SK-N-MC (cell line): Measurements from ENCODE around the gene ANKS1B.
"Not testable (repeated sequence)": the region's sequence is repeated elsewhere in the genome, so short reads cannot be mapped to it uniquely, and the experiment has no call there.

Experiments used
- DNase-seq: peaks from one replicate; pipeline ENCODE4 v3.0.0-alpha.2; 2011; ENCODE audit warnings: low read depth, low spot score
- H3K27ac ChIP-seq: fragments of 200-600 bp; sonication (generic); 2 replicates; pipeline ENCODE4 v1.5.1; 2016; ENCODE audit warnings: mixed run types
- H3K36me3 ChIP-seq: fragments of 200-600 bp; sonication (generic); 2 replicates; pipeline ENCODE4 v1.6.1; 2017; ENCODE audit warnings: antibody characterized with exemption, low read length, mixed read lengths; ENCODE audit not compliant: insufficient read depth
- H3K4me3 ChIP-seq: fragments of 200-600 bp; sonication (generic); 2 replicates; pipeline ENCODE4 v1.5.1; 2016
- H3K9ac ChIP-seq: fragments of 200-600 bp; sonication (generic); 2 replicates; pipeline ENCODE4 v1.8.0; 2017; ENCODE audit warnings: mixed run types, mixed read lengths; ENCODE audit not compliant: insufficient read length
- H3K9me3 ChIP-seq: fragments of 200-600 bp; sonication (generic); 2 replicates; pipeline ENCODE4 v1.6.1; 2017; ENCODE audit warnings: low read depth, mild to moderate bottlenecking, antibody characterized with exemption, low read length, moderate library complexity, mixed read lengths
- EZH2 ChIP-seq: fragments of 200-600 bp; sonication (generic); IDR thresholded peaks from one replicate; pipeline ENCODE4 v1.6.1; 2017; ENCODE audit warnings: antibody characterized with exemption
- FOXP2 ChIP-seq: optimal IDR thresholded peaks from 2 replicates; pipeline ENCODE3; 2011; ENCODE audit warnings: mild to moderate bottlenecking, moderate library complexity; ENCODE audit not compliant: insufficient read depth; ENCODE audit errors: extremely low read length, control extremely low read depth
- POLR2AphosphoS5 ChIP-seq: IDR thresholded peaks from 2 replicates; pipeline ENCODE4 v1.6.1; 2012; ENCODE audit warnings: mild to moderate bottlenecking, low read depth, low read length, borderline replicate concordance

Gene ANKS1B

GRCh38 chr12:98769068-98769467 is 1215.7 kb downstream of the ANKS1B start:
- TF ChIP-seq EZH2 (no peak), POLR2AphosphoS5 (no peak), FOXP2 (no peak)
- H3K4me3 ChIP-seq: no peak overlapping the region
- no peak overlapping the region for H3K9ac ChIP-seq
- DNase-seq: no peak
- no peaks in the 10 kb centered on the region for H3K9me3 ChIP-seq
- H3K36me3 ChIP-seq: no peaks in the 10 kb centered on the region
- no peak overlapping the region for H3K27ac ChIP-seq

- H3K4me3 ChIP-seq: no peak overlapping the region
- no peaks in the 10 kb centered on the region for H3K36me3 ChIP-seq
- TF ChIP-seq POLR2AphosphoS5 (no peak), FOXP2 (no peak), EZH2 (no peak)
- no peak for DNase-seq
- no peaks in the 10 kb centered on the region for H3K9me3 ChIP-seq
- no peak overlapping the region for H3K9ac ChIP-seq
- H3K27ac ChIP-seq: no peak overlapping the region
Measured at GRCh38 chr12:98767248-98767647, 1217.5 kb downstream of the ANKS1B start.

GRCh38 chr12:98763656-98764055 is 1221.1 kb downstream of the ANKS1B start:
- H3K4me3 ChIP-seq: no peak overlapping the region
- DNase-seq: no peak
- H3K27ac ChIP-seq: no peak overlapping the region
- no peaks in the 10 kb centered on the region for H3K9me3 ChIP-seq
- no peak overlapping the region for H3K9ac ChIP-seq
- TF ChIP-seq POLR2AphosphoS5: no peak
- TF ChIP-seq FOXP2: no peak
- no peak for TF ChIP-seq EZH2
- no peaks in the 10 kb centered on the region for H3K36me3 ChIP-seq

GRCh38 chr12:98758331-98758730 is 1226.4 kb downstream of the ANKS1B start:
- DNase-seq: no peak
- no peak overlapping the region for H3K4me3 ChIP-seq
- H3K9ac ChIP-seq: no peak overlapping the region
- no peaks in the 10 kb centered on the region for H3K36me3 ChIP-seq
- no peaks in the 10 kb centered on the region for H3K9me3 ChIP-seq
- TF ChIP-seq EZH2 (no peak), FOXP2 (no peak), POLR2AphosphoS5 (no peak)
- no peak overlapping the region for H3K27ac ChIP-seq

- Histone ChIP-seq H3K9me3 (no peaks in the 10 kb centered on the region), H3K27ac (no peak overlapping the region), H3K36me3 (no peaks in the 10 kb centered on the region), H3K4me3 (no peak overlapping the region), H3K9ac (no peak overlapping the region)
- no peak for DNase-seq
- no peak for TF ChIP-seq POLR2AphosphoS5
- no peak for TF ChIP-seq FOXP2
Measured at GRCh38 chr12:98757455-98757854, 1227.3 kb downstream of the ANKS1B start.

- H3K9ac ChIP-seq, H3K27ac ChIP-seq, DNase-seq, H3K9me3 ChIP-seq, H3K4me3 ChIP-seq, H3K36me3 ChIP-seq: not testable (repeated sequence)
Measured at GRCh38 chr12:98755855-98756254, 1228.9 kb downstream of the ANKS1B start.

- no peak for DNase-seq
- H3K4me3 ChIP-seq: no peak overlapping the region
- no peaks in the 10 kb centered on the region for H3K36me3 ChIP-seq
- no peak overlapping the region for H3K9ac ChIP-seq
- TF ChIP-seq FOXP2 (no peak), POLR2AphosphoS5 (no peak), EZH2 (no peak)
- H3K27ac ChIP-seq: no peak overlapping the region
- H3K9me3 ChIP-seq: no peaks in the 10 kb centered on the region
Measured at GRCh38 chr12:98754095-98754494, 1230.6 kb downstream of the ANKS1B start.

- H3K9me3 ChIP-seq: no peaks in the 10 kb centered on the region
- no peak overlapping the region for H3K9ac ChIP-seq
- H3K36me3 ChIP-seq: no peaks in the 10 kb centered on the region
- no peak overlapping the region for H3K4me3 ChIP-seq
- no peak for TF ChIP-seq POLR2AphosphoS5
- no peak for TF ChIP-seq FOXP2
- TF ChIP-seq EZH2: no peak
- H3K27ac ChIP-seq: no peak overlapping the region
- no peak for DNase-seq
Measured at GRCh38 chr12:98752726-98753125, 1232.0 kb downstream of the ANKS1B start.

- no peak overlapping the region for H3K4me3 ChIP-seq
- no peaks in the 10 kb centered on the region for H3K36me3 ChIP-seq
- H3K27ac ChIP-seq: no peak overlapping the region
- TF ChIP-seq FOXP2: no peak
- no peak for TF ChIP-seq POLR2AphosphoS5
- no peak for TF ChIP-seq EZH2
- no peak for DNase-seq
- no peaks in the 10 kb centered on the region for H3K9me3 ChIP-seq
- no peak overlapping the region for H3K9ac ChIP-seq
Measured at GRCh38 chr12:98751580-98752115, 1233.1 kb downstream of the ANKS1B start.

- Histone ChIP-seq H3K36me3 (no peaks in the 10 kb centered on the region), H3K4me3 (no peak overlapping the region), H3K9ac (no peak overlapping the region), H3K27ac (no peak overlapping the region), H3K9me3 (no peaks in the 10 kb centered on the region)
- TF ChIP-seq EZH2: no peak
- no peak for DNase-seq
Measured at GRCh38 chr12:98750511-98750910, 1234.2 kb downstream of the ANKS1B start.
